KMS-11 (cell line): ENCODE results near the gene SNCA.

Experiments
- H2AFZ ChIP-seq: fragments of 200-600 bp; sonication (generic); 2 replicates; pipeline ENCODE4 v1.6.1; 2016; ENCODE audit warnings: antibody characterized with exemption, mixed run types, low read depth
- H3K27ac ChIP-seq: fragments of 200-600 bp; sonication (generic); 2 replicates; pipeline ENCODE4 v1.6.1; 2016; ENCODE audit warnings: mild to moderate bottlenecking, mixed run types
- H3K27me3 ChIP-seq: fragments of 200-600 bp; sonication (generic); 2 replicates; pipeline ENCODE4 v1.6.1; 2017; ENCODE audit warnings: mild to moderate bottlenecking, low read depth, mixed run types, moderate library complexity; ENCODE audit not compliant: insufficient read depth
- H3K36me3 ChIP-seq: fragments of 200-600 bp; sonication (generic); 2 replicates; pipeline ENCODE4 v1.6.1; 2017; ENCODE audit warnings: mild to moderate bottlenecking, mixed run types; ENCODE audit not compliant: insufficient read depth
- H3K4me1 ChIP-seq: fragments of 200-600 bp; sonication (generic); 2 replicates; pipeline ENCODE4 v1.6.1; 2016; ENCODE audit warnings: mild to moderate bottlenecking, low read depth, mixed run types; ENCODE audit not compliant: poor library complexity, severe bottlenecking
- H3K4me2 ChIP-seq: fragments of 200-600 bp; sonication (generic); 2 replicates; pipeline ENCODE4 v1.7.0; 2016; ENCODE audit warnings: mild to moderate bottlenecking, mixed run types
- H3K4me3 ChIP-seq: fragments of 200-600 bp; sonication (generic); IDR thresholded peaks from 2 replicates; pipeline ENCODE4 v1.6.1; 2017; ENCODE audit warnings: low read depth, low read length, mixed read lengths; ENCODE audit not compliant: insufficient read depth
- H3K79me2 ChIP-seq: fragments of 200-600 bp; sonication (generic); 2 replicates; pipeline ENCODE4 v1.6.1; 2016; ENCODE audit warnings: low read depth, mixed run types; ENCODE audit not compliant: insufficient read depth
- H3K9ac ChIP-seq: fragments of 200-600 bp; sonication (generic); 2 replicates; pipeline ENCODE4 v1.6.1; 2016; ENCODE audit warnings: mild to moderate bottlenecking, mixed run types
- H4K20me1 ChIP-seq: fragments of 200-600 bp; sonication (generic); 2 replicates; pipeline ENCODE4 v1.6.1; 2016; ENCODE audit warnings: mild to moderate bottlenecking, mixed run types; ENCODE audit not compliant: insufficient read depth
- TF ChIP-seq, protein P1 (sequence below): fragments of 200-600 bp; sonication (generic); conservative IDR thresholded peaks from 2 replicates; pipeline ENCODE4 v1.6.1; 2017; ENCODE audit warnings: low read depth, mild to moderate bottlenecking, antibody characterized with exemption, low read length, moderate library complexity, mixed read lengths

Gene SNCA

DNA sequence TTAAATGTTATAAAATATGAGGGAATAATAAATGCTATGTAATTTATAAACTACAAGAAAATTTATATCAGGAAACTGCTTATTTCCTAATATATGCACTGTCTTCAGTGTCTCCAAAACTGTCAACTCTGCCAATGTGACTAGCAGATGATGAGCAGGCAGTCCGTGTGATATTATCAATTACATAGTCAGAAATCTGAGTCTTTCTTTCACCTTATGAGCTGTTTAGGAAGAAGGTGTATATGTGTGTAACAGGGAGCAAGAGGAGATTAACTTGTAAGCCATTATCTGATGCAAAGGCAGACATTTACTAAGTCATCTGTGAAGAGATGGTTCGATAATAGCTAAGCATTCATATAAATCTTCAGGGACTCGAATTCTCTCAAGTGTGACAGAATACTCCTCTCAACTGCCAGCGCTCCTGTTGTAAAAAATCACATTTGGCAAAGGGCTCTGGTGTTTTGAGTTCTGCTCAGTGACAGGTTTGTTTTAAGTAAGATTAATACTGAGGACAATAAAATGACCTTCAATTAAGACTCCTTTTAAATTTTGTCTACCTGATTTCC lies 79.7 kb downstream of the SNCA start:
- Histone ChIP-seq H4K20me1 (no peaks in the 10 kb centered on the region), H3K27me3 (no peaks in the 10 kb centered on the region), H3K4me3 (no peak overlapping the region), H3K9ac (no peak overlapping the region), H3K79me2 (no peaks in the 10 kb centered on the region), H3K4me1 (no peaks in the 10 kb centered on the region), H2AFZ (no peak overlapping the region), H3K27ac (no peak overlapping the region), H3K36me3 (no peaks in the 10 kb centered on the region), H3K4me2 (no peak overlapping the region)
- TF ChIP-seq, protein P1, sequence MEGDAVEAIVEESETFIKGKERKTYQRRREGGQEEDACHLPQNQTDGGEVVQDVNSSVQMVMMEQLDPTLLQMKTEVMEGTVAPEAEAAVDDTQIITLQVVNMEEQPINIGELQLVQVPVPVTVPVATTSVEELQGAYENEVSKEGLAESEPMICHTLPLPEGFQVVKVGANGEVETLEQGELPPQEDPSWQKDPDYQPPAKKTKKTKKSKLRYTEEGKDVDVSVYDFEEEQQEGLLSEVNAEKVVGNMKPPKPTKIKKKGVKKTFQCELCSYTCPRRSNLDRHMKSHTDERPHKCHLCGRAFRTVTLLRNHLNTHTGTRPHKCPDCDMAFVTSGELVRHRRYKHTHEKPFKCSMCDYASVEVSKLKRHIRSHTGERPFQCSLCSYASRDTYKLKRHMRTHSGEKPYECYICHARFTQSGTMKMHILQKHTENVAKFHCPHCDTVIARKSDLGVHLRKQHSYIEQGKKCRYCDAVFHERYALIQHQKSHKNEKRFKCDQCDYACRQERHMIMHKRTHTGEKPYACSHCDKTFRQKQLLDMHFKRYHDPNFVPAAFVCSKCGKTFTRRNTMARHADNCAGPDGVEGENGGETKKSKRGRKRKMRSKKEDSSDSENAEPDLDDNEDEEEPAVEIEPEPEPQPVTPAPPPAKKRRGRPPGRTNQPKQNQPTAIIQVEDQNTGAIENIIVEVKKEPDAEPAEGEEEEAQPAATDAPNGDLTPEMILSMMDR: no peak

DNA sequence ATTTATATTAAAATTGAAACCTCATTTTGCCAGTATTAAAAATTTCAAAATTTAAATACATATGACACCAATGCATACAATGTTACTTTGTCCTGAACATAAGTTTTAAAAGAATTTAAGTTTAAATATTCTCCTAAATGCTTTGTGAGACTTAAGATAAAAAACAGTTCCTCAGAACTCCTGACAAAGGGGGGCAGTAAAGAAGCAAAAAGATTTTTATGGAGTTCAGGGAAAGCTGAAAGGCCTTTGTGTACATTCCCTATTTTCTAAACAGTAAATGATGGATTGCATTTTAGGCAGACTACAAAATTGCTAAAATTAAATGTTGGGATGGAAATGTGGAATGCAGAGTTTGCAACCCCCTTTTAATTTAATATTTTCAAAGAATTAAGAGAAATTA lies 81.7 kb downstream of the SNCA start:
- Histone ChIP-seq H3K4me2 (no peak overlapping the region), H2AFZ (no peak overlapping the region), H3K27ac (no peak overlapping the region), H3K36me3 (no peaks in the 10 kb centered on the region), H4K20me1 (no peaks in the 10 kb centered on the region), H3K27me3 (no peaks in the 10 kb centered on the region), H3K9ac (no peak overlapping the region), H3K79me2 (no peaks in the 10 kb centered on the region), H3K4me1 (no peaks in the 10 kb centered on the region), H3K4me3 (no peak overlapping the region)
- TF ChIP-seq, protein P1: no peak

DNA sequence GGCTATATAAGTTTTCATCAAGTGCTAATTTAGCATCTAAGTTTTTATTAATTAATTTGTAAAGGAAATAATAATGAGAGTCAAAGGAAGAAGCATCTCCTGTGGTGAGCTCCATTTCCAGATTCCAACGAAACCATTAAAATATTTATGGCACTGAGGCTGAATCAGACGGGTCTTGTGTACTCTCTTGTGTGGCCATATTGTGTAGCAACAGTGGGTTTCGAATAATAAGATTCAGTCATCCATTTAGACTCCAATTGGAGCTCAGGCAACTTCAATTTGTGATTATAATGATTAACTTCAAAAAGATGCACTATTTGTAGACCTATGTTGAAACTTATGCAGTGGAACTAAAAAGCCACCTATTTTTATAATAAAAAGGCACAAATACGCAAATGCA lies 82.4 kb downstream of the SNCA start:
- Histone ChIP-seq H3K36me3 (no peaks in the 10 kb centered on the region), H4K20me1 (no peaks in the 10 kb centered on the region), H3K79me2 (no peaks in the 10 kb centered on the region), H2AFZ (no peak overlapping the region), H3K27ac (no peak overlapping the region), H3K27me3 (no peaks in the 10 kb centered on the region), H3K4me2 (no peak overlapping the region), H3K9ac (no peak overlapping the region), H3K4me1 (no peaks in the 10 kb centered on the region), H3K4me3 (no peak overlapping the region)
- TF ChIP-seq, protein P1: no peak

DNA sequence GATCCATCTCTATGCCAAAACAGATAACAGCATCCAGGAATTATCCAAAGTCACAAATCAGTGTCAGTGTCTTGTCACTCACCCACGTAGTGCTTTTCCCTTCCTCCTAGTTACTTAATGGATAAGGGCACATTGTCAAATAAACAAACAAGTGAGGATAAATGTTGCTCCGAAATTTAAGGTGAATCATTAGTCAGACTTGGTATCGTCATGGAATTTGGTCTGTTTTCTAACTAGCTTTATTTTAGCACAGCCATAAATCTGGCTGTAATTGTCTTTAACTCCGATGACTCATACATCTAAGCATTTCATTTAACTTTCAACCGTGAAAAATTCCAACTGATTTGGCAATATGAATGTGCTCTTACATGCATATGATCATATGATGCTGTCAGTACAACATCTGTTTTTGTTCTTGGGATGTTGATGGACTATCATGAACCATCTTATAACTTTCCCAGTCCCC lies 83.3 kb downstream of the SNCA start:
- Histone ChIP-seq H3K4me1 (no peaks in the 10 kb centered on the region), H3K79me2 (no peaks in the 10 kb centered on the region), H4K20me1 (no peaks in the 10 kb centered on the region), H3K9ac (no peak overlapping the region), H3K27ac (no peak overlapping the region), H3K4me2 (no peak overlapping the region), H3K4me3 (no peak overlapping the region), H3K27me3 (no peaks in the 10 kb centered on the region), H3K36me3 (no peaks in the 10 kb centered on the region), H2AFZ (no peak overlapping the region)
- TF ChIP-seq, protein P1: no peak
